ENCODE measurements around the gene NSD1.
A peak's percentile ranks its signal among the peaks of the same experiment; 100 is the strongest.

Gene NSD1, protein sequence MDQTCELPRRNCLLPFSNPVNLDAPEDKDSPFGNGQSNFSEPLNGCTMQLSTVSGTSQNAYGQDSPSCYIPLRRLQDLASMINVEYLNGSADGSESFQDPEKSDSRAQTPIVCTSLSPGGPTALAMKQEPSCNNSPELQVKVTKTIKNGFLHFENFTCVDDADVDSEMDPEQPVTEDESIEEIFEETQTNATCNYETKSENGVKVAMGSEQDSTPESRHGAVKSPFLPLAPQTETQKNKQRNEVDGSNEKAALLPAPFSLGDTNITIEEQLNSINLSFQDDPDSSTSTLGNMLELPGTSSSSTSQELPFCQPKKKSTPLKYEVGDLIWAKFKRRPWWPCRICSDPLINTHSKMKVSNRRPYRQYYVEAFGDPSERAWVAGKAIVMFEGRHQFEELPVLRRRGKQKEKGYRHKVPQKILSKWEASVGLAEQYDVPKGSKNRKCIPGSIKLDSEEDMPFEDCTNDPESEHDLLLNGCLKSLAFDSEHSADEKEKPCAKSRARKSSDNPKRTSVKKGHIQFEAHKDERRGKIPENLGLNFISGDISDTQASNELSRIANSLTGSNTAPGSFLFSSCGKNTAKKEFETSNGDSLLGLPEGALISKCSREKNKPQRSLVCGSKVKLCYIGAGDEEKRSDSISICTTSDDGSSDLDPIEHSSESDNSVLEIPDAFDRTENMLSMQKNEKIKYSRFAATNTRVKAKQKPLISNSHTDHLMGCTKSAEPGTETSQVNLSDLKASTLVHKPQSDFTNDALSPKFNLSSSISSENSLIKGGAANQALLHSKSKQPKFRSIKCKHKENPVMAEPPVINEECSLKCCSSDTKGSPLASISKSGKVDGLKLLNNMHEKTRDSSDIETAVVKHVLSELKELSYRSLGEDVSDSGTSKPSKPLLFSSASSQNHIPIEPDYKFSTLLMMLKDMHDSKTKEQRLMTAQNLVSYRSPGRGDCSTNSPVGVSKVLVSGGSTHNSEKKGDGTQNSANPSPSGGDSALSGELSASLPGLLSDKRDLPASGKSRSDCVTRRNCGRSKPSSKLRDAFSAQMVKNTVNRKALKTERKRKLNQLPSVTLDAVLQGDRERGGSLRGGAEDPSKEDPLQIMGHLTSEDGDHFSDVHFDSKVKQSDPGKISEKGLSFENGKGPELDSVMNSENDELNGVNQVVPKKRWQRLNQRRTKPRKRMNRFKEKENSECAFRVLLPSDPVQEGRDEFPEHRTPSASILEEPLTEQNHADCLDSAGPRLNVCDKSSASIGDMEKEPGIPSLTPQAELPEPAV (N-terminal part only)

DNA sequence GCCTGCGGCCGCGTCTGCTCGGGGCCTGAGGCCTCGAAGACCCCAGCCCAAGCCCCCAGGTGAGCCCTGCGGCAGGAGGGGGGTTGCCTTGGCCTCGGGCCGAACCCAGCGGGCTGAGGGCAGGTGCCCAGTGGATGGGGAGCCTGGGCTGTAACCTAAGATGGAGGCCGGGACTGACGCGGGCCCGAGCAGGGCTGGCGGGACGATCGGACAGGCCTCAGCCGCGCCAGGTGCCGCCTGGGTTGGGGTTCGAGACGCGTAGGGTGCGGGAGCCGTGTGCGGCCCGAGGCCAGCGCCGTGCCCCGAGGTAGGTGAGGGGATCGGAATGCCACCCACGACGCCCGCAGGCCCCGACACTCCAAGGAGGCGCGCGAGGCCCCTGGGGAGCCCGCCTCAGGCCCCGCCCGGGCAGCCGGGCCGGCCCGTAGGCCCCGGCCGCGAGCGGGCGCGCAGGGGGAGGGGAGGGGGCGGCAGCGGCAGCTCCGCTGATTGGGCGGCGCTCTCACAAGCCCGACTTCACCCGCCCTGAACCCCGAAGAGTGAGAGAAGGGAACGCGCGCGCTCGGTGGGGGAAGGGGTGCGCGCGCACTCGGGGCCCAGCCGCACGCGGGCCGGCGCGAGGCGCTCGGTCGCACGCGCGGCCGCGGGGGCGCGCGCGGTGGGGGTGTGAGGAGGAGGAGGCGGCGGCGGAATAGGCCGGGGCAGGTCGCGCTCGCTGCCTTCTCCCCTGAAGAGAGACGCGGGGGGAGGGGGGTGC lies at the start of gene NSD1:
NSD1 (plus strand) TSS at position 678 of the 757 bp plus-strand sequence. CDS start 1,331 bp downstream, outside the sequence.
- Mint-ChIP-seq H3K4me3 (peak within 1 kb of the TSS; percentile 96), H3K27ac (peak within 1 kb of the TSS; percentile 94 to 97), H3K9me3 (no peaks in the 10 kb centered on the region), H3K4me1 (peaks cover 55% of the 10 kb centered on the region), H3K27me3 (no peaks in the 10 kb centered on the region)
- DNase-seq = peak; percentile 93 to 94
- ATAC-seq = peak; percentile 79

DNA sequence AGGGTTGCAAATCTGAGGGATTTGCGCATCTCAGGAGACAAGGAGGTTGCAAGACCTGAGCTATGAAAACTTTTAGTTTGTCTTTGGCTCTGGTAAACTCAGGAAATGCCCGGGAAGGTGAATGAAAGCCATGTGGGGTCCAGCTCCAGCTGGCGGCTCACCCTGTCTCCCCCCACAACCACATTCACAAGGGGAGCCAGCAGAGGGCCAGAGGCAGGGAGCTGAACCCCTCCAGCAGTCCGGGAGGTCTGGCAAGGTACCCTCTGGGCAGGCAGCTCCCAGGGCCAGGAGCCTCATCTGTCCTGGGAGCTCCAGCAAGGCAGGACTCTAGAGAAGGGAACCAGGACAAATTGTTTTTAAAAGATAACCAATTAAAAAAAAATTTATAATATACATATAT lies 49.4 kb upstream of the NSD1 start:
- no peak for DNase-seq
- Mint-ChIP-seq H3K9me3 (no peaks in the 10 kb centered on the region), H3K4me3 (no peak overlapping the region), H3K27ac (no peak overlapping the region), H3K27me3 (peaks cover 53% of the 10 kb centered on the region), H3K4me1 (peaks cover 13% of the 10 kb centered on the region)
- no peak for ATAC-seq

DNA sequence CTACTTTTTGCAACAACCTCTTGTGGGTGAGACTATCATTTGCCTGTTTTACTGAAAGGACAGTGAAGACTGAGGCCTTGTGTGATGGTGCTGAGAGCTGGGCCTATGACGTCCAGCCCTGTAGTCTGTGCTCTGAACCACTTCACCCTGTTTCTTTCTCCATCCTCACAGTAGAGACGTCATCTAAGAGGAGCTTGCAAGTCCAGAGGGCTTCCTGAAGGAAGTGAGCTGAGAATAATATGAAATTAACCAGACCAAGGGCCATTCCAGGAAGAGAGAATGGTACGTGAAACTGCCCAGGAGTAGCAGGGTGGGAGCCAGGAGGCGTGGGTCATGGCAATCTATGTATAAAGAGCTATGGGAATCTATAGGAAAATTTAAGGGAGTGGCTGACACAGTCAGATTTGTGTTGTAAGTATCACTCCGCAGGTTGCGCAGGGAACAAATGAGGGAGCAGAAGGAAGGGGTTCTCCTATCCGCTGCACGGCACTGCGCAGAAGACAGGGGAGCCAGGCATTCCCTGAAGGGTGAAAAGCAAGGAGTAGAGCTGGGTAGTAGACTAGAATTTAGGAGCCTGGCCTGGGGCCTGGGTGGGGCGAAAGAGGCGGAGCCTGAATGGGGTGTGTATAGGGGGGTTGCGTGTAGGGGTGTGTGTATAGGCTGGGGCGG lies 47.5 kb upstream of the NSD1 start:
- DNase-seq = no peak
- no peak for ATAC-seq
- Mint-ChIP-seq H3K4me3 (peak overlapping the region; percentile 63 to 78), H3K9me3 (no peaks in the 10 kb centered on the region), H3K4me1 (peaks cover 13% of the 10 kb centered on the region), H3K27ac (no peak overlapping the region), H3K27me3 (peaks cover 62% of the 10 kb centered on the region)

DNA sequence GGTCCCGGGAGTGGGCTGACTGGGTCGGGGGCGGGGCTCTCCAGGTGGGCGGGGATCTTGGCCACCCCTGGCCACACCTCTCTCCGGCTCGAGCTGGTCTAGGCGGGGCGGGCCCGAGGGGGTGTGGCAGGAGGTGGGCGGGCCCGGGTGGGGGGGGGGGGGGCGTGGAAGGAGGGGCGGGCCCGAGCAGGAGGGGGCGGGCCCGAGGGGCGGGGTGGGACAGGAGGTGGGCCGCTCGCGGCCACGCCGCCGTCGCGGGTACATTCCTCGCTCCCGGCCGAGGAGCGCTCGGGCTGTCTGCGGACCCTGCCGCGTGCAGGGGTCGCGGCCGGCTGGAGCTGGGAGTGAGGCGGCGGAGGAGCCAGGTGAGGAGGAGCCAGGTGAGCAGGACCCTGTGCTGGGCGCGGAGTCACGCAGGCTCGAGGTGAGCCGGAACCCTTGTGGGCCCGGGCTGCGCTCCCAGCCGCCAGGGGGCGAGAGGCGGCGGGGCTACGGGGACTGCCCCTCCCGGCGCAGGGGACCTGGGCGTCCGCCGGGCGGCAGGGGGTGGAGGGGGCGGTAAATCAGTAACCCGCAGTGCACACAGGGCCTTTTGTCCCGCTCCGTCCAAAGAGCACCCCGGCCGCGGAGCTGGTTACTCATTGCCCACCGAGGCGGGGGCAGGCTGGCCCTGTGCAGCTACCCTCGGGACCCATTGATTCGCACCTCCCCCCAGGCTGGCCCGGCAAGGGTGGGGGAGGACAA lies 46.7 kb upstream of the NSD1 start, which contains the start of gene FGFR4:
FGFR4 (plus strand) TSS at position 262 of the 744 bp plus-strand sequence. CDS start 2,688 bp downstream, outside the sequence.
- Mint-ChIP-seq H3K4me3 (peak within 1 kb of the TSS; percentile 63 to 78), H3K4me1 (peaks cover 13% of the 10 kb centered on the region), H3K27me3 (peaks cover 62% of the 10 kb centered on the region), H3K27ac (no peak within 1 kb of the TSS), H3K9me3 (no peaks in the 10 kb centered on the region)
- DNase-seq = peak; percentile 70 to 76
- ATAC-seq = peak; percentile 91

DNA sequence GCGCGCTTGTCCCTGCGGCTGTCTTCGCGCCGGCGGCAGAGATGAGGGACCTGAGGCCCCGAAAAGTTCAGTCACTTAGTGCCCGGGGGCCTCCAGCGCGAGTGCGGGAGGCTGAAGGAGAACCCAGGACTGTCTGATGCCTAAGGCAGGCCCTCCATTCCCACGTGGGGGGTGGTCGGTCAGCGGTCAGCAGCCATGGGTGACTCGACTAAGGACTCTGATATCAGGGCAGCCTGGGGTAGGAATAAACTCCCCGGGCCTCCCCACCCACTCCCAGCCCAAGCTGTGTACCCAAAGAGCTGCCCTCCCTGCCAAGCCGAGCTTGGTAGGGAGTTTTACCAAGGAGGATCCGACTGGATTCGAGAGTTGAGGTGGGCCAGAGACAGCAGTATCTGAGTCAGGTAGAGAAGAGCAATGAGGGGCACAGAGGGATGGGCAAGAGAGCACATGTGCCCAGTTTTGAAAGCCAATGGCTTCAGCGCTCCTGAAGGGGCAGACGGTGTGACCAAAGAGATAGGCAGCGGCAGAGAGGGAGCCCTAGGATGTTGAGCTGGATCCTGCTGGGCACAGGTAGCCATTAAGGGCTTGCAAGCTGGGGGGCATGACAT lies 46.1 kb upstream of the NSD1 start:
- H3K27ac Mint-ChIP-seq = no peak overlapping the region
- peak overlapping the region in 1 of 2 donors; percentile 51 for H3K4me3 Mint-ChIP-seq
- ATAC-seq (no peak), DNase-seq (no peak)
- H3K9me3 Mint-ChIP-seq = no peaks in the 10 kb centered on the region
- H3K4me1 Mint-ChIP-seq = peaks cover 13% of the 10 kb centered on the region
- H3K27me3 Mint-ChIP-seq = peaks cover 59% of the 10 kb centered on the region

DNA sequence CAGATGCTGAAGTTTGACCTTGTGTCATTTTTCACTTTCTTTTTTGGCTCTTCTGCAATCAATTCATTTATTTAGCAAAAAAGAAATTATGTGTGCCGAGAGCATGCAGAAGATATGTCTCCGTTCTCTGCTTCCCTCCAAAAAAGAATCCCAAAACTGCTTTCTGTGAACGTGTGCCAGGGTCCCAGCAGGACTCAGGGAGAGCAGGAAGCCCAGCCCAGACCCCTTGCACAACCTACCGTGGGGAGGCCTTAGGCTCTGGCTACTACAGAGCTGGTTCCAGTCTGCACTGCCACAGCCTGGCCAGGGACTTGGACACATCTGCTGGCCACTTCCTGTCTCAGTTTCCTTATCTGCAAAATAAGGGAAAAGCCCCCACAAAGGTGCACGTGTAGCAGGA lies 44.4 kb upstream of the NSD1 start:
- Mint-ChIP-seq H3K4me3 (no peak overlapping the region), H3K27ac (no peak overlapping the region), H3K4me1 (peaks cover 13% of the 10 kb centered on the region), H3K27me3 (peaks cover 45% of the 10 kb centered on the region), H3K9me3 (no peaks in the 10 kb centered on the region)
- ATAC-seq (no peak), DNase-seq (no peak)

DNA sequence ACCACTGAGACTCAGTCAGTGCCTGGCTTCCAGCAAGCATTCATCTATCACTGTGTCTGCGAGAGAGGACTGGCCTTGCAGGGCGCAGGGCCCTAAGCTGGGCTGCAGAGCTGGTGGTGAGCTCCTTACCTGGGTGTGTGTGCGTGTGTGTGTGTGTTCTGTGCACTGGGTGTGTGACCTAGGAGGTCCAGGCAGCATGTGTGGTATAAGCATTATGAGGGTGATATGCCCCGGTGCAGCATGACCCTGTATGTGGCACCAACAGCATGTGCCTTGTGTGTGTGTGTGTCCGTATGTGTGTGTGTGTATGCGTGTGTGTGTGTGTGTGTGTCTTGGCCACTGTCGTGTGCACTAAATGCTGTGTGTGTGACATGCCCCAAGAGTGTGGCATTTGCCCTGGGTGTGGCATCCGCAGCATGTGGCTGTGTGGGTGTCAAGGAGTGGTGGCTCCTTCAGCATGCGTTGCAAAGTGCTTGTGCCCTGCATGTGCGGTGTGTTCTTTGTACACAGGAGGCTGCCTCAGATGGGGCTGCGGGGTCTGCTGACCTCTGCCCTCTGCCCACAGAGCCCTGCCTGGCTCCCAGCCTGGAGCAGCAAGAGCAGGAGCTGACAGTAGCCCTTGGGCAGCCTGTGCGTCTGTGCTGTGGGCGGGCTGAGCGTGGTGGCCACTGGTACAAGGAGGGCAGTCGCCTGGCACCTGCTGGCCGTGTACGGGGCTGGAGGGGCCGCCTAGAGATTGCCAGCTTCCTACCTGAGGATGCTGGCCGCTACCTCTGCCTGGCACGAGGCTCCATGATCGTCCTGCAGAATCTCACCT lies 43.5 kb upstream of the NSD1 start:
- H3K4me3 Mint-ChIP-seq = no peak overlapping the region

DNA sequence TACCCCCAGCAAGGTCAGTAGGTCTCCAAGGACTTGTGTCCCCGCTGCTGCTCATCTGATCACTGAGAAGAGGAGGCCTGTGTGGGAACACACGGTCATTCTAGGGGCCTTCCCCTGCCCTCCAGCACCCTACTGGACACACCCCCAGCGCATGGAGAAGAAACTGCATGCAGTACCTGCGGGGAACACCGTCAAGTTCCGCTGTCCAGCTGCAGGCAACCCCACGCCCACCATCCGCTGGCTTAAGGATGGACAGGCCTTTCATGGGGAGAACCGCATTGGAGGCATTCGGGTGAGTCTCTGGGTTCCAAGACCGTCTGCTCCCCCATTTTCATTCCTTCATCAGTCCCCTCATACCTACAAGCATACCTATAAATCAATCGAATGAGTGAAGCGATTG lies 42.8 kb upstream of the NSD1 start:
- H3K4me1 Mint-ChIP-seq = peaks cover 13% of the 10 kb centered on the region
- H3K27ac Mint-ChIP-seq = no peak overlapping the region
- H3K4me3 Mint-ChIP-seq = no peak overlapping the region
- ATAC-seq = no peak
- DNase-seq = no peak
- no peaks in the 10 kb centered on the region for H3K9me3 Mint-ChIP-seq
- peaks cover 34% of the 10 kb centered on the region for H3K27me3 Mint-ChIP-seq

More for the DNA sequence above, 43.5 kb upstream of the NSD1 start:
- no peaks in the 10 kb centered on the region for H3K9me3 Mint-ChIP-seq
- peaks cover 42% of the 10 kb centered on the region for H3K27me3 Mint-ChIP-seq
- no peak for DNase-seq
- ATAC-seq = no peak
- H3K27ac Mint-ChIP-seq = no peak overlapping the region
- peaks cover 13% of the 10 kb centered on the region for H3K4me1 Mint-ChIP-seq

DNA sequence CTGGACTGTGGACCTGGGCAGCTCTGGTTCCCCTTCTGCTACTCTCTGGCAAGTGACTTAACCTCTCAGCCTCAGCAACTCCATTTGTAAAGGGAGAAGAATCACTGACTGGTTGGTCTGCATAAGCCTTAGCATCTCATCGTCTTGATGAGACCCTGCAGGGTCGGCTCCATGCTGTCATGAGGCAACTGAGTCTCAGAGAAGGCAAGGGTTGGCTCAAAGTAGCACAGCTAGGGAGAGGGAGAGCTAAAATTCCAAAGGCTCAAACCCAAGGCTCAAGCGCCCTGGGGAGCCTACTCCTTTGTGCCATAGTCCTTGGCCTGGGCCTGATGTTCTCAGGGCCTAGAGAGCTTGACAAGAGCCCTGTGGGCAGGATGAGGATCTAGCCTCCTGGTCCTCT lies 42.3 kb upstream of the NSD1 start:
- Mint-ChIP-seq H3K4me3 (no peak overlapping the region), H3K9me3 (no peaks in the 10 kb centered on the region), H3K4me1 (peaks cover 10% of the 10 kb centered on the region), H3K27me3 (peaks cover 30% of the 10 kb centered on the region), H3K27ac (no peak overlapping the region)
- DNase-seq (no peak), ATAC-seq (no peak)

DNA sequence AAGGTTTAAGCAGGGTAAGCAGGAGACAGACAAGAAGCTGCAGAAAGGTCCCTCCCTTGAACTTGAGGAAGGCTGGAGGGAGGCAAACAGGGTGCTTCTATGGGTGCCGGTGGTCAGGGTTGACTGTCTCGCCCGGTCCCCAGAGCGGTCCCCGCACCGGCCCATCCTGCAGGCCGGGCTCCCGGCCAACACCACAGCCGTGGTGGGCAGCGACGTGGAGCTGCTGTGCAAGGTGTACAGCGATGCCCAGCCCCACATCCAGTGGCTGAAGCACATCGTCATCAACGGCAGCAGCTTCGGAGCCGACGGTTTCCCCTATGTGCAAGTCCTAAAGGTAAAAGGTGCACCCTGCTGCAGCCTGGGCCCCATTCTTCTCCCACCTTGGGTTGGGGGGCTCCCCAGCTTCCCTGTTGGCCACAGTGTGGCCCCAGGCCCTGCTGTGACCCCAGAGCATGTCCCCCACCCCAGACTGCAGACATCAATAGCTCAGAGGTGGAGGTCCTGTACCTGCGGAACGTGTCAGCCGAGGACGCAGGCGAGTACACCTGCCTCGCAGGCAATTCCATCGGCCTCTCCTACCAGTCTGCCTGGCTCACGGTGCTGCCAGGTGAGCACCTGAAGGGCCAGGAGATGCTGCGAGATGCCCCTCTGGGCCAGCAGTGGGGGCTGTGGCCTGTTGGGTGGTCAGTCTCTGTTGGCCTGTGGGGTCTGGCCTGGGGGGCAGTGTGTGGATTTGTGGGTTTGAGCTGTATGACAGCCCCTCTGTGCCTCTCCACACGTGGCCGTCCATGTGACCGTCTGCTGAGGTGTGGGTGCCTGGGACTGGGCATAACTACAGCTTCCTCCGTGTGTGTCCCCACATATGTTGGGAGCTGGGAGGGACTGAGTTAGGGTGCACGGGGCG lies 41.1 kb upstream of the NSD1 start:
- peaks cover 26% of the 10 kb centered on the region for H3K27me3 Mint-ChIP-seq
- no peak for DNase-seq
- no peak overlapping the region for H3K4me3 Mint-ChIP-seq
- peak overlapping the region in 1 of 2 donors; percentile 15 for H3K27ac Mint-ChIP-seq
- H3K4me1 Mint-ChIP-seq = peaks cover 5% of the 10 kb centered on the region
- H3K9me3 Mint-ChIP-seq = no peaks in the 10 kb centered on the region
- no peak for ATAC-seq

DNA sequence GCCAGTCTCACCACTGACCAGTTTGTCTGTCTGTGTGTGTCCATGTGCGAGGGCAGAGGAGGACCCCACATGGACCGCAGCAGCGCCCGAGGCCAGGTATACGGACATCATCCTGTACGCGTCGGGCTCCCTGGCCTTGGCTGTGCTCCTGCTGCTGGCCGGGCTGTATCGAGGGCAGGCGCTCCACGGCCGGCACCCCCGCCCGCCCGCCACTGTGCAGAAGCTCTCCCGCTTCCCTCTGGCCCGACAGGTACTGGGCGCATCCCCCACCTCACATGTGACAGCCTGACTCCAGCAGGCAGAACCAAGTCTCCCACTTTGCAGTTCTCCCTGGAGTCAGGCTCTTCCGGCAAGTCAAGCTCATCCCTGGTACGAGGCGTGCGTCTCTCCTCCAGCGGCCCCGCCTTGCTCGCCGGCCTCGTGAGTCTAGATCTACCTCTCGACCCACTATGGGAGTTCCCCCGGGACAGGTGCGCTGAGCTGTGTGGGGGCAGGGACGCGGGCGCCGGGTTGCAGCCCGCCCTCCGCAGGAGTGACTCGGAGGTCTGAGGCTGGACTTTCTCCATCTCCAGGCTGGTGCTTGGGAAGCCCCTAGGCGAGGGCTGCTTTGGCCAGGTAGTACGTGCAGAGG lies 40.4 kb upstream of the NSD1 start:
- DNase-seq = no peak
- Mint-ChIP-seq H3K9me3 (no peaks in the 10 kb centered on the region), H3K4me3 (no peak overlapping the region), H3K27me3 (peaks cover 19% of the 10 kb centered on the region), H3K4me1 (no peaks in the 10 kb centered on the region), H3K27ac (no peak overlapping the region)
- ATAC-seq = no peak

Data from stimulated activated naive CD8-positive, alpha-beta T cell treated with anti-CD3 and anti-CD28 coated beads, Interleukin-15, amount 100 ng/mL, for 72 hours (primary cell).